SU-DHL-6 (cell line): ENCODE results near the gene SYCN.

Source experiments
- H2AFZ ChIP-seq: fragments of 200-600 bp; sonication (generic); 2 replicates; pipeline ENCODE4 v1.6.1; 2014; ENCODE audit warnings: low read depth, mild to moderate bottlenecking, moderate library complexity, mixed read lengths, antibody characterized with exemption, low read length; ENCODE audit not compliant: severe bottlenecking
- H3F3A ChIP-seq: fragments of 200-600 bp; shearing (Covaris generic); 2 replicates; pipeline ENCODE4 v1.6.0; 2016; ENCODE audit warnings: antibody characterized with exemption, mild to moderate bottlenecking; ENCODE audit not compliant: insufficient read depth
- H3K27ac ChIP-seq: fragments of 200-600 bp; sonication (generic); 2 replicates; pipeline ENCODE4 v1.5.1; 2016; ENCODE audit warnings: low read depth, mild to moderate bottlenecking, low read length, moderate library complexity, mixed read lengths
- H3K27me3 ChIP-seq: fragments of 200-600 bp; sonication (generic), shearing (Covaris generic); 2 replicates; pipeline ENCODE4 v1.6.0; 2014; ENCODE audit warnings: mild to moderate bottlenecking, low read length
- H3K36me3 ChIP-seq: fragments of 200-600 bp; sonication (generic); 2 replicates; pipeline ENCODE4 v1.6.1; 2014; ENCODE audit warnings: mild to moderate bottlenecking, low read length, mixed read lengths
- H3K4me2 ChIP-seq: fragments of 300-600, 200-600 bp; shearing (Covaris generic), sonication (generic); 2 replicates; pipeline ENCODE4 v1.6.0; 2014; ENCODE audit warnings: low read length, low read depth, mild to moderate bottlenecking; ENCODE audit not compliant: poor library complexity, severe bottlenecking
- H3K4me3 ChIP-seq: fragments of 200-600 bp; sonication (generic); 2 replicates; pipeline ENCODE4 v1.5.1; 2014; ENCODE audit warnings: antibody characterized with exemption, low read length, mild to moderate bottlenecking, mixed read lengths; ENCODE audit not compliant: insufficient read depth, poor library complexity, severe bottlenecking
- H3K79me2 ChIP-seq: fragments of 200-600 bp; sonication (generic); 2 replicates; pipeline ENCODE4 v1.6.1; 2014; ENCODE audit warnings: mild to moderate bottlenecking, low read length, moderate library complexity; ENCODE audit not compliant: insufficient read depth
- H3K9ac ChIP-seq: fragments of 200-600 bp; sonication (generic); 2 replicates; pipeline ENCODE4 v1.7.0; 2014; ENCODE audit warnings: mild to moderate bottlenecking, low read length
- H3K9me2 ChIP-seq: fragments of 200-600 bp; sonication (generic); replicated peaks from 2 replicates; pipeline ENCODE4 v1.6.1; 2014; ENCODE audit warnings: low read length; ENCODE audit not compliant: insufficient read depth
- H3K9me3 ChIP-seq: fragments of 200-600 bp; sonication (generic); 2 replicates; pipeline ENCODE4 v1.6.1; 2014; ENCODE audit warnings: low read length, mixed read lengths; ENCODE audit not compliant: insufficient read depth
- H4K20me1 ChIP-seq: fragments of 200-600 bp; sonication (generic); 2 replicates; pipeline ENCODE4 v1.6.1; 2014; ENCODE audit warnings: low read depth, mild to moderate bottlenecking, antibody characterized with exemption, low read length, moderate library complexity, mixed read lengths
- EZH2phosphoT487 ChIP-seq: fragments of 200-600 bp; sonication (generic), shearing (Covaris generic); conservative IDR thresholded peaks from 2 replicates; pipeline ENCODE4 v1.6.1; 2018; ENCODE audit warnings: mild to moderate bottlenecking, antibody characterized with exemption, low read length, moderate library complexity, mixed read lengths
- TF ChIP-seq, protein P1 (sequence below): fragments of 200-600 bp; sonication (generic); IDR thresholded peaks from one replicate; pipeline ENCODE4 v1.5.1; 2017; ENCODE audit warnings: antibody characterized with exemption, mild to moderate bottlenecking, low read length, moderate library complexity; ENCODE audit not compliant: insufficient read depth, poor library complexity, severe bottlenecking

The SYCN gene

DNA sequence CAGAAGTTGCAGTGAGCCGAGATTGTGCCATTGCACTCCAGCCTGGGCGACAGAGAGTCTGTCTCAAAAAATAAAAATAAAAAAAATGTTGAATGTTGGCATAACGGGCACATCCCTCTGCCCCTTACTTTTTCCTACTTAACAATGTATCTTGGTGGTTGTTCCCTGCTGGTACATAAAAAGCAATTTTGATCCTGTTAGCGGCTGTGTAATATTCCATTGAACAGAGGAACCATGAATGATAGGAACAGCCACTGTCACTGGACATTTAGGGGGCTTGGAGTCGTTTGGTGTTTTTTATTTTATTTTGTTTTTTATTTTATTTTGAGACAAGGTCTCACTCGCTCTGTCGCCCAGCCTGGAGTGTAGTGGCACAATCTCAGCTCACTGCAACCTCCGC lies 17.7 kb downstream of the SYCN start:
- H3K9me2 ChIP-seq = no peaks in the 10 kb centered on the region
- TF ChIP-seq, protein P1, sequence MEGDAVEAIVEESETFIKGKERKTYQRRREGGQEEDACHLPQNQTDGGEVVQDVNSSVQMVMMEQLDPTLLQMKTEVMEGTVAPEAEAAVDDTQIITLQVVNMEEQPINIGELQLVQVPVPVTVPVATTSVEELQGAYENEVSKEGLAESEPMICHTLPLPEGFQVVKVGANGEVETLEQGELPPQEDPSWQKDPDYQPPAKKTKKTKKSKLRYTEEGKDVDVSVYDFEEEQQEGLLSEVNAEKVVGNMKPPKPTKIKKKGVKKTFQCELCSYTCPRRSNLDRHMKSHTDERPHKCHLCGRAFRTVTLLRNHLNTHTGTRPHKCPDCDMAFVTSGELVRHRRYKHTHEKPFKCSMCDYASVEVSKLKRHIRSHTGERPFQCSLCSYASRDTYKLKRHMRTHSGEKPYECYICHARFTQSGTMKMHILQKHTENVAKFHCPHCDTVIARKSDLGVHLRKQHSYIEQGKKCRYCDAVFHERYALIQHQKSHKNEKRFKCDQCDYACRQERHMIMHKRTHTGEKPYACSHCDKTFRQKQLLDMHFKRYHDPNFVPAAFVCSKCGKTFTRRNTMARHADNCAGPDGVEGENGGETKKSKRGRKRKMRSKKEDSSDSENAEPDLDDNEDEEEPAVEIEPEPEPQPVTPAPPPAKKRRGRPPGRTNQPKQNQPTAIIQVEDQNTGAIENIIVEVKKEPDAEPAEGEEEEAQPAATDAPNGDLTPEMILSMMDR = no peak
- no peak for TF ChIP-seq EZH2phosphoT487

DNA sequence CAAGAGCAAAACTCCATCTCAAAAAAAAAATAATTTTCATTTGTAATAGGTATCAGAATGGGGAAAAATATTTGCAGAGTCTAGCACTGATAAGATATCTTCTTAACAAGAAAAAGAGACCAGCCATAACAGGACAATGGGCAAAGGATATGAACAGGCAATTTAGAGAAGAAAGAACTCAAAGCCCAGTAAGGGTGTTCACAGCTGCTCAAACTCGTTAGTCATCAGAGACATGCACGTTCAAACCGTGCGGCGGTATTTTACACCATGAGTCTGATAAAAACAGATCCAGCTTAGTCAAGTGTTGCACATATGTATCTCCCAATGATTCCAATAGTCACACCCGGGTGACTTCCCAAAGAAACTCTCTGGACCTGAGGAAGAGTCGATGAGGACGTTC lies 21.0 kb downstream of the SYCN start:
- TF ChIP-seq, protein P1 = no peak
- no peaks in the 10 kb centered on the region for H3K27me3 ChIP-seq
- H4K20me1 ChIP-seq = no peaks in the 10 kb centered on the region
- no peak overlapping the region for H3K27ac ChIP-seq
- no peaks in the 10 kb centered on the region for H3K9me3 ChIP-seq
- no peak overlapping the region for H3K4me2 ChIP-seq
- H2AFZ ChIP-seq = no peak overlapping the region
- no peak overlapping the region for H3K4me3 ChIP-seq
- no peaks in the 10 kb centered on the region for H3K9me2 ChIP-seq
- H3F3A ChIP-seq = no peaks in the 10 kb centered on the region
- H3K36me3 ChIP-seq = no peaks in the 10 kb centered on the region
- H3K9ac ChIP-seq = no peak overlapping the region
- H3K79me2 ChIP-seq = no peaks in the 10 kb centered on the region

More for the DNA sequence above, 17.7 kb downstream of the SYCN start:
- Histone ChIP-seq H3K9ac (no peak overlapping the region), H3K4me3 (no peak overlapping the region), H3K27ac (no peak overlapping the region), H3K79me2 (no peaks in the 10 kb centered on the region), H3K27me3 (no peaks in the 10 kb centered on the region), H3K36me3 (no peaks in the 10 kb centered on the region), H3K9me3 (no peaks in the 10 kb centered on the region), H3K4me2 (no peak overlapping the region), H3F3A (no peaks in the 10 kb centered on the region), H2AFZ (no peak overlapping the region), H4K20me1 (no peaks in the 10 kb centered on the region)

GRCh38 chr19:39182174-39182505 lies 21.9 kb downstream of the SYCN start:
- Histone ChIP-seq H3K4me3 (no peak overlapping the region), H3K27me3 (no peaks in the 10 kb centered on the region), H3K9me3 (no peaks in the 10 kb centered on the region), H3K36me3 (no peaks in the 10 kb centered on the region), H2AFZ (no peak overlapping the region), H3K79me2 (no peaks in the 10 kb centered on the region), H3K27ac (no peak overlapping the region), H4K20me1 (no peaks in the 10 kb centered on the region), H3K9ac (no peak overlapping the region), H3F3A (no peaks in the 10 kb centered on the region), H3K9me2 (no peaks in the 10 kb centered on the region), H3K4me2 (no peak overlapping the region)
- TF ChIP-seq, protein P1 = no peak
- no peak for TF ChIP-seq EZH2phosphoT487
